H1 (cell line): ENCODE results near the gene ZNF625. TPM values are rescaled to one million over a fixed set of nuclear protein-coding genes. Genes with fewer than 3 reads are reported as not detected.

Experiments used
- CTCF ChIA-PET: fragments of 300-600 bp; sonication (Branson Sonifier 250); formaldehyde crosslinking; loops from one replicate; lab custom pipeline; 2021; ENCODE audit not compliant: partially characterized antibody; lab: Charles Lee
- POLR2A ChIA-PET: fragments of 300-600 bp; sonication (Branson Sonifier 250); formaldehyde crosslinking; loops from one replicate; lab custom pipeline; 2021; ENCODE audit warnings: inconsistent platforms; ENCODE audit not compliant: partially characterized antibody; lab: Charles Lee
- DNase-seq, 2 experiments: peaks; one replicate each; pipeline versions ENCODE4 v3.0.0 to v3.0.0-alpha.2; 2010 to 2022; ENCODE audit warnings: low spot score in 2 of 2, low read depth in 1 of 2, mixed read lengths in 1 of 2
- FAIRE-seq: peaks from 2 replicates; lab custom pipeline; 2011; peaks lifted over from hg19 to GRCh38; lab: Jason Lieb, UNC
- H2AFZ ChIP-seq: 2 replicates; pipeline ENCODE4 v1.8.1; 2012; ENCODE audit warnings: low read length, inconsistent platforms
- H2AK5ac ChIP-seq: 2 replicates; pipeline ENCODE4 v1.6.1; 2013; ENCODE audit warnings: low read depth, low read length
- H2BK120ac ChIP-seq: replicated peaks from 2 replicates; pipeline ENCODE3; 2013; ENCODE audit warnings: low read depth, low read length, inconsistent platforms
- H2BK12ac ChIP-seq: 2 replicates; pipeline ENCODE4 v1.6.1; 2013; ENCODE audit warnings: low read depth, low read length
- H2BK15ac ChIP-seq: 2 replicates; pipeline ENCODE4 v1.6.1; 2013; ENCODE audit warnings: low read length
- H2BK20ac ChIP-seq: 2 replicates; pipeline ENCODE4 v1.6.1; 2013; ENCODE audit warnings: low read length
- H2BK5ac ChIP-seq: 2 replicates; pipeline ENCODE4 v1.6.1; 2013; ENCODE audit warnings: low read depth, low read length
- H3K14ac ChIP-seq: 2 replicates; pipeline ENCODE4 v1.6.1; 2013; ENCODE audit warnings: inconsistent platforms; ENCODE audit not compliant: insufficient read length
- H3K18ac ChIP-seq: 2 replicates; pipeline ENCODE4 v1.6.1; 2013; ENCODE audit warnings: low read length; ENCODE audit errors: extremely low read depth
- H3K23ac ChIP-seq: 2 replicates; pipeline ENCODE4 v1.6.1; 2013; ENCODE audit warnings: inconsistent platforms; ENCODE audit not compliant: insufficient read length
- H3K23me2 ChIP-seq: 2 replicates; pipeline ENCODE4 v1.6.1; 2013; ENCODE audit warnings: low read depth, low read length
- H3K27ac ChIP-seq: 2 replicates; pipeline ENCODE4 v1.6.1; 2011; ENCODE audit warnings: low read depth, low read length, inconsistent platforms
- H3K27me3 ChIP-seq, 4 experiments: replicated peaks in 1 of 4; 1 replicate in 1 of 4; 2 replicates in 3 of 4; pipeline versions ENCODE4 v1.6.1 to v1.8.1; 2011 to 2013; ENCODE audit warnings: low read length in 3 of 4, mild to moderate bottlenecking in 3 of 4, inconsistent platforms in 2 of 4, mixed read lengths in 2 of 4, moderate library complexity in 1 of 4; ENCODE audit not compliant: control insufficient read depth in 3 of 4, insufficient read depth in 3 of 4; ENCODE audit errors: extremely low read depth in 1 of 4
- H3K36me3 ChIP-seq, 4 experiments: 2 replicates each; pipeline versions ENCODE4 v1.6.1 to v1.8.1; 2011 to 2013; ENCODE audit warnings: mild to moderate bottlenecking in 4 of 4, low read length in 3 of 4, moderate library complexity in 2 of 4, control low read depth in 1 of 4, inconsistent platforms in 1 of 4; ENCODE audit not compliant: insufficient read depth in 4 of 4, control insufficient read depth in 2 of 4
- H3K4ac ChIP-seq: replicated peaks from 2 replicates; pipeline ENCODE3; 2013; ENCODE audit warnings: low read length, low read depth, mixed read lengths, inconsistent platforms; ENCODE audit not compliant: insufficient read length
- H3K4me1 ChIP-seq, 4 experiments: replicated peaks in 1 of 4; 1 replicate in 1 of 4; 2 replicates in 3 of 4; pipeline versions ENCODE4 v1.6.1 to v1.8.1; 2011 to 2013; ENCODE audit warnings: low read length in 3 of 4, inconsistent platforms in 2 of 4, mixed read lengths in 1 of 4; ENCODE audit not compliant: insufficient read depth in 4 of 4, control insufficient read depth in 3 of 4
- H3K4me2 ChIP-seq, 2 experiments: 2 replicates each; pipeline versions ENCODE4 v1.6.1 to v1.8.1; 2011 to 2013; ENCODE audit warnings: low read depth in 2 of 2, low read length in 2 of 2, control low read depth in 1 of 2, inconsistent platforms in 1 of 2, mild to moderate bottlenecking in 1 of 2; ENCODE audit not compliant: insufficient read depth in 1 of 2
- H3K4me3 ChIP-seq, 4 experiments: fragments of 200-600, 300-600 bp in 1 of 4; sonication (generic), shearing (Covaris generic), sonication (Bioruptor Twin) in 1 of 4; 2 replicates each; pipeline versions ENCODE4 v1.5.1 to v1.8.1; 2011 to 2016; ENCODE audit warnings: low read length in 4 of 4, low read depth in 3 of 4, control low read depth in 2 of 4, inconsistent platforms in 2 of 4, mild to moderate bottlenecking in 2 of 4, mixed read lengths in 1 of 4, moderate library complexity in 1 of 4; ENCODE audit not compliant: insufficient read depth in 2 of 4; ENCODE audit errors: extremely low read depth in 1 of 4
- H3K56ac ChIP-seq: replicated peaks from 2 replicates; pipeline ENCODE3; 2013; ENCODE audit warnings: low read depth, mild to moderate bottlenecking, mixed read lengths, low read length, inconsistent platforms; ENCODE audit not compliant: insufficient read length
- H3K79me1 ChIP-seq: 2 replicates; pipeline ENCODE4 v1.6.1; 2013; ENCODE audit warnings: low read depth, low read length, control low read depth
- H3K79me2 ChIP-seq, 2 experiments: 2 replicates each; pipeline versions ENCODE4 v1.6.1 to v1.8.1; 2012 to 2013; ENCODE audit warnings: low read length in 2 of 2, mild to moderate bottlenecking in 2 of 2, inconsistent platforms in 1 of 2; ENCODE audit not compliant: insufficient read depth in 2 of 2, control insufficient read depth in 1 of 2
- H3K9ac ChIP-seq, 4 experiments: replicated peaks in 1 of 4; 1 replicate in 1 of 4; 2 replicates in 3 of 4; pipeline versions ENCODE4 v1.6.1 to v1.8.1; 2011 to 2013; ENCODE audit warnings: low read depth in 3 of 4, low read length in 3 of 4, control low read depth in 2 of 4, mild to moderate bottlenecking in 2 of 4, moderate library complexity in 2 of 4, inconsistent platforms in 1 of 4; ENCODE audit errors: extremely low read depth in 1 of 4
- H3K9me3 ChIP-seq, 2 experiments: 2 replicates each; pipeline versions ENCODE4 v1.6.1 to v1.8.1; 2012 to 2013; ENCODE audit warnings: mild to moderate bottlenecking in 2 of 2, moderate library complexity in 2 of 2, control low read depth in 1 of 2, inconsistent platforms in 1 of 2, low read depth in 1 of 2, low read length in 1 of 2, mixed read lengths in 1 of 2; ENCODE audit not compliant: insufficient read depth in 2 of 2
- H4K20me1 ChIP-seq, 2 experiments: replicated peaks in 1 of 2; 2 replicates each; pipeline versions ENCODE3 to v1.8.1; 2011 to 2013; ENCODE audit warnings: inconsistent platforms in 2 of 2, low read length in 2 of 2, mild to moderate bottlenecking in 1 of 2; ENCODE audit not compliant: insufficient read depth in 2 of 2, control insufficient read depth in 1 of 2
- H4K5ac ChIP-seq: 2 replicates; pipeline ENCODE4 v1.6.1; 2013; ENCODE audit warnings: low read length, low read depth, mixed read lengths, inconsistent platforms; ENCODE audit not compliant: insufficient read length
- H4K8ac ChIP-seq: 2 replicates; pipeline ENCODE4 v1.8.0; 2013; ENCODE audit warnings: mild to moderate bottlenecking, moderate library complexity, low read length, inconsistent platforms; ENCODE audit not compliant: insufficient read depth; ENCODE audit errors: extremely low read depth
- H4K91ac ChIP-seq: replicated peaks from 2 replicates; pipeline ENCODE3; 2013; ENCODE audit warnings: low read length, mixed read lengths, inconsistent platforms; ENCODE audit not compliant: insufficient read length
- EP300 ChIP-seq, 2 experiments: IDR thresholded peaks; 1 replicate in 1 of 2; 2 replicates in 1 of 2; pipeline ENCODE4 v1.6.1; 2011 to 2012; ENCODE audit warnings: low read depth in 2 of 2, low read length in 2 of 2, mild to moderate bottlenecking in 2 of 2, borderline replicate concordance in 1 of 2, inconsistent platforms in 1 of 2, moderate library complexity in 1 of 2
- HDAC2 ChIP-seq, 2 experiments: fragments of 300-600 bp in 1 of 2; sonication (generic) in 1 of 2; IDR thresholded peaks; 2 replicates each; pipeline ENCODE4 v1.6.1; 2011 to 2012; ENCODE audit warnings: low read depth in 2 of 2, low read length in 2 of 2, mild to moderate bottlenecking in 2 of 2, moderate library complexity in 2 of 2, borderline replicate concordance in 1 of 2, inconsistent platforms in 1 of 2
- RAD21 ChIP-seq, 2 experiments: IDR thresholded peaks in 1 of 2; conservative IDR thresholded peaks in 1 of 2; 2 replicates each; pipeline ENCODE4 v1.6.1; 2011; ENCODE audit warnings: low read depth in 2 of 2, low read length in 2 of 2, improper control_type of control experiment in 1 of 2, inconsistent platforms in 1 of 2, mild to moderate bottlenecking in 1 of 2, moderate library complexity in 1 of 2
- WGBS, 2 experiments: shearing (Covaris generic) in 1 of 2; methylation state at CpG; one replicate each; pipeline versions ENCODE4 v1.1.6 to v1.1.7; 2013 to 2015; ENCODE audit warnings: low lambda C conversion rate in 2 of 2, mixed read lengths in 2 of 2, inconsistent platforms in 1 of 2, low coverage in 1 of 2, missing lambda C conversion rate in 1 of 2; ENCODE audit not compliant: insufficient replicate concordance in 2 of 2, insufficient coverage in 1 of 2, insufficient read length in 1 of 2; ENCODE audit errors: extremely low coverage in 1 of 2, missing lambda C conversion rate in 1 of 2; 5-methylcytosine and 5-hydroxymethylcytosine counted together
- polyA plus RNA-seq, 7 experiments: library from polyadenylated mRNA; depleted of rRNA in 3 of 7; stranded (reverse) in 5 of 7; unstranded in 2 of 7; fragments of >200 nt in 5 of 7; fragments of 200-250 nt in 2 of 7; gene quantifications; 1 replicate in 5 of 7; 2 replicates in 1 of 7; 4 replicates in 1 of 7; pipeline versions ENCODE4 v1.2.1 to v1.2.3, GENCODE V29; 2011 to 2013; ENCODE audit warnings: missing spikeins in 2 of 7, mixed read lengths in 2 of 7
- total RNA-seq: library from RNA; stranded (reverse); fragmentation: NEBNext Ultra II Directional; extraction: Animal tissue kit (Norgen Biotek cat#: 25700); gene quantifications from 2 replicates; pipeline ENCODE4 v1.2.1, GENCODE V29; 2021
- TF ChIP-seq, protein P1 (sequence below), 3 experiments: IDR thresholded peaks; 1 replicate in 2 of 3; 2 replicates in 1 of 3; pipeline versions ENCODE4 v1.5.1 to v1.6.1; 2011; ENCODE audit warnings: low read length in 3 of 3, mild to moderate bottlenecking in 3 of 3, inconsistent platforms in 2 of 3, low read depth in 1 of 3, moderate library complexity in 1 of 3; ENCODE audit not compliant: insufficient read depth in 1 of 3; ENCODE audit errors: control extremely low read depth in 1 of 3

ZNF625 gene
- total and polyA plus RNA-seq, 2 of the 8 experiments (the other 6 are each of a cell fraction or from before 2014, with no cell fraction given), result 2.5 to 26.8 TPM

DNA sequence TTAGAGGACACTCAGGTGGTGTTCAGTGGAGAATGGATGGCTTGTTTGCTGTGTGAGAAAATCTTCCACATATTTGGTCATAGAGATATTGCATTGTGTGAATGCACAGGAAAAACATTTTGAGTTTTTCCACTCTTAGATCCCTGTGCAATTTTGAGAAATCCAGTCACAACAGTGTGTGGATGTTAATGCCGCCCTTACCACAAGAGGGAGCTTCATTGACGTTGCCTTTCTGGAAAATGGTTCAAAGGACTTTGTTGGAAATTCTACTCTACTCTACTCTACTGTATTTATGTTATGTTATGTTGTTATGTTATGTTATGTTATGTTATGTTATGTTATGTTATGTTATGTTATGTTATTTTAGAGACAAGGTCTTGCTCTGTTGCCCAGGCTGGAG is 29.8 kb downstream of the ZNF625 start:
- CTCF ChIA-PET, result interaction anchor here (0.6 to 4.3 kb wide), 26 partner anchors 9 to 254 kb away, joined by 3 to 30 read pairs (median 4); partner anchors contain the start of gene ZNF20
- POLR2A ChIA-PET, result interaction anchor here (0.5 to 3.7 kb wide), 12 partner anchors 9 to 391 kb away, joined by 3 to 25 read pairs (median 4); partner anchors contain the start of genes ZNF20, ZNF625 and ZNF700
- peak; percentile 36 for FAIRE-seq

More for the DNA sequence above, 29.8 kb downstream of the ZNF625 start:
- peak in 1 of 2 experiments; percentile 54 for DNase-seq
- WGBS, 2 experiments, result 51% methylated on average over 2 of the region's 2 CpGs; no CpG with 5 or more reads in 1 of the 2 experiments
- no peak overlapping the region for H4K5ac ChIP-seq
- H3K4me2 ChIP-seq, result no peak overlapping the region
- no peaks in the 10 kb centered on the region for H3K79me2 ChIP-seq
- H3K56ac ChIP-seq, result no peak overlapping the region
- no peak overlapping the region for H4K91ac ChIP-seq
- H2BK12ac ChIP-seq, result no peak overlapping the region
- H3K4me1 ChIP-seq, result no peaks in the 10 kb centered on the region
- TF ChIP-seq, protein P1, sequence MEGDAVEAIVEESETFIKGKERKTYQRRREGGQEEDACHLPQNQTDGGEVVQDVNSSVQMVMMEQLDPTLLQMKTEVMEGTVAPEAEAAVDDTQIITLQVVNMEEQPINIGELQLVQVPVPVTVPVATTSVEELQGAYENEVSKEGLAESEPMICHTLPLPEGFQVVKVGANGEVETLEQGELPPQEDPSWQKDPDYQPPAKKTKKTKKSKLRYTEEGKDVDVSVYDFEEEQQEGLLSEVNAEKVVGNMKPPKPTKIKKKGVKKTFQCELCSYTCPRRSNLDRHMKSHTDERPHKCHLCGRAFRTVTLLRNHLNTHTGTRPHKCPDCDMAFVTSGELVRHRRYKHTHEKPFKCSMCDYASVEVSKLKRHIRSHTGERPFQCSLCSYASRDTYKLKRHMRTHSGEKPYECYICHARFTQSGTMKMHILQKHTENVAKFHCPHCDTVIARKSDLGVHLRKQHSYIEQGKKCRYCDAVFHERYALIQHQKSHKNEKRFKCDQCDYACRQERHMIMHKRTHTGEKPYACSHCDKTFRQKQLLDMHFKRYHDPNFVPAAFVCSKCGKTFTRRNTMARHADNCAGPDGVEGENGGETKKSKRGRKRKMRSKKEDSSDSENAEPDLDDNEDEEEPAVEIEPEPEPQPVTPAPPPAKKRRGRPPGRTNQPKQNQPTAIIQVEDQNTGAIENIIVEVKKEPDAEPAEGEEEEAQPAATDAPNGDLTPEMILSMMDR (IDR thresholded peaks at IDR 0.05; ENCODE audit: control extremely low read depth in 1 of 3, insufficient read depth in 1 of 3, low read depth in 1 of 3, low read length in 3 of 3), result peak in 2 of 3 experiments; percentile 45 to 68; a peak in 2 of 4 replicates
- TF ChIP-seq HDAC2 (IDR thresholded peaks at IDR 0.05; ENCODE audit: borderline replicate concordance in 1 of 2, low read depth in 2 of 2, low read length in 2 of 2) (no peak), EP300 (IDR thresholded peaks at IDR 0.05; ENCODE audit: borderline replicate concordance in 1 of 2, low read depth in 2 of 2, low read length in 2 of 2) (no peak), RAD21 (IDR thresholded peaks at IDR 0.05 in 1 of 2, conservative IDR thresholded peaks at IDR 0.05 in 1 of 2; ENCODE audit: low read depth in 2 of 2, low read length in 2 of 2) (peak; percentile 19 to 39)
- no peak overlapping the region for H3K23ac ChIP-seq
- H3K4me3 ChIP-seq, result no peak overlapping the region
- no peak overlapping the region for H2BK20ac ChIP-seq
- H3K23me2 ChIP-seq, result no peaks in the 10 kb centered on the region
- no peak overlapping the region for H2AK5ac ChIP-seq
- H2BK120ac ChIP-seq, result no peak overlapping the region
- no peak overlapping the region for H3K4ac ChIP-seq
- H3K79me1 ChIP-seq, result no peaks in the 10 kb centered on the region
- peaks cover 20 to 23% of the 10 kb centered on the region in 2 experiments for H3K9me3 ChIP-seq
- H4K20me1 ChIP-seq, result peaks cover 0 to 1% of the 10 kb centered on the region in 2 experiments
- no peak overlapping the region for H2AFZ ChIP-seq
- no peak overlapping the region for H4K8ac ChIP-seq
- no peak overlapping the region for H2BK5ac ChIP-seq
- H3K36me3 ChIP-seq, result peaks cover 0 to 17% (median 5%) of the 10 kb centered on the region in 4 experiments; a peak in 5 of 8 replicates
- no peak overlapping the region for H2BK15ac ChIP-seq
- no peak overlapping the region for H3K9ac ChIP-seq
- H3K14ac ChIP-seq, result no peak overlapping the region
- H3K27ac ChIP-seq, result no peak overlapping the region
- H3K27me3 ChIP-seq, result no peaks in the 10 kb centered on the region
- no peak overlapping the region for H3K18ac ChIP-seq
